Measurements from ENCODE around the gene ALDH1A3. TPM values are rescaled to one million over a fixed set of nuclear protein-coding genes. Genes with fewer than 3 reads are reported as not detected.

Gene ALDH1A3
- total and polyA plus RNA-seq, 2 experiments from 2014 or later: 4.0 to 19.8 TPM

DNA sequence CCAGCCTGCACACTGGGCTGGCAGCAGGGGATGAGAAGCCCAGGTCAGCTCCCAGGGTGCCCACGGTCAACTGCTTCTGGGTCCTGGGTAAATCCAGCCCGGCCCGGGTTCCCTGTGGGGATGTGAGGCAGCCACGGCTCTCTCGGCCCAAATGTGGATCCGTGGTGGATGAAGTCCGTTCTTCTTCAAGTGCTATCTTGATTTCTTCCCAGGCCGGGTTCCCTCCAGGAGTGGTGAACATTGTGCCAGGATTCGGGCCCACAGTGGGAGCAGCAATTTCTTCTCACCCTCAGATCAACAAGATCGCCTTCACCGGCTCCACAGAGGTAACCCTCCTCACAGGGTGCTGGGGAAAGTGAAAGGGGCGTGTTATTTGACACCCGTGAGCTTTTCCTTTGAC is 16.1 kb downstream of the ALDH1A3 start:
- no peak overlapping the region for H3K27ac ChIP-seq (ENCODE audit: low read depth)
- Mint-ChIP-seq H3K27me3 (ENCODE audit: insufficient read depth, low read depth, poor library complexity) (peaks cover 8% of the 10 kb centered on the region), H3K27ac (no peak overlapping the region), H3K4me1 (peaks cover 24% of the 10 kb centered on the region), H3K9me3 (no peaks in the 10 kb centered on the region), H3K4me3 (no peak overlapping the region), H3K36me3 (ENCODE audit: low read depth) (no peaks in the 10 kb centered on the region)
- H3K36me3 ChIP-seq (ENCODE audit: insufficient read depth): no peaks in the 10 kb centered on the region
- TF ChIP-seq, protein P1, sequence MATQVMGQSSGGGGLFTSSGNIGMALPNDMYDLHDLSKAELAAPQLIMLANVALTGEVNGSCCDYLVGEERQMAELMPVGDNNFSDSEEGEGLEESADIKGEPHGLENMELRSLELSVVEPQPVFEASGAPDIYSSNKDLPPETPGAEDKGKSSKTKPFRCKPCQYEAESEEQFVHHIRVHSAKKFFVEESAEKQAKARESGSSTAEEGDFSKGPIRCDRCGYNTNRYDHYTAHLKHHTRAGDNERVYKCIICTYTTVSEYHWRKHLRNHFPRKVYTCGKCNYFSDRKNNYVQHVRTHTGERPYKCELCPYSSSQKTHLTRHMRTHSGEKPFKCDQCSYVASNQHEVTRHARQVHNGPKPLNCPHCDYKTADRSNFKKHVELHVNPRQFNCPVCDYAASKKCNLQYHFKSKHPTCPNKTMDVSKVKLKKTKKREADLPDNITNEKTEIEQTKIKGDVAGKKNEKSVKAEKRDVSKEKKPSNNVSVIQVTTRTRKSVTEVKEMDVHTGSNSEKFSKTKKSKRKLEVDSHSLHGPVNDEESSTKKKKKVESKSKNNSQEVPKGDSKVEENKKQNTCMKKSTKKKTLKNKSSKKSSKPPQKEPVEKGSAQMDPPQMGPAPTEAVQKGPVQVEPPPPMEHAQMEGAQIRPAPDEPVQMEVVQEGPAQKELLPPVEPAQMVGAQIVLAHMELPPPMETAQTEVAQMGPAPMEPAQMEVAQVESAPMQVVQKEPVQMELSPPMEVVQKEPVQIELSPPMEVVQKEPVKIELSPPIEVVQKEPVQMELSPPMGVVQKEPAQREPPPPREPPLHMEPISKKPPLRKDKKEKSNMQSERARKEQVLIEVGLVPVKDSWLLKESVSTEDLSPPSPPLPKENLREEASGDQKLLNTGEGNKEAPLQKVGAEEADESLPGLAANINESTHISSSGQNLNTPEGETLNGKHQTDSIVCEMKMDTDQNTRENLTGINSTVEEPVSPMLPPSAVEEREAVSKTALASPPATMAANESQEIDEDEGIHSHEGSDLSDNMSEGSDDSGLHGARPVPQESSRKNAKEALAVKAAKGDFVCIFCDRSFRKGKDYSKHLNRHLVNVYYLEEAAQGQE (IDR thresholded peaks at IDR 0.05; ENCODE audit: unreplicated experiment): no peak
- TF ChIP-seq, protein P2, sequence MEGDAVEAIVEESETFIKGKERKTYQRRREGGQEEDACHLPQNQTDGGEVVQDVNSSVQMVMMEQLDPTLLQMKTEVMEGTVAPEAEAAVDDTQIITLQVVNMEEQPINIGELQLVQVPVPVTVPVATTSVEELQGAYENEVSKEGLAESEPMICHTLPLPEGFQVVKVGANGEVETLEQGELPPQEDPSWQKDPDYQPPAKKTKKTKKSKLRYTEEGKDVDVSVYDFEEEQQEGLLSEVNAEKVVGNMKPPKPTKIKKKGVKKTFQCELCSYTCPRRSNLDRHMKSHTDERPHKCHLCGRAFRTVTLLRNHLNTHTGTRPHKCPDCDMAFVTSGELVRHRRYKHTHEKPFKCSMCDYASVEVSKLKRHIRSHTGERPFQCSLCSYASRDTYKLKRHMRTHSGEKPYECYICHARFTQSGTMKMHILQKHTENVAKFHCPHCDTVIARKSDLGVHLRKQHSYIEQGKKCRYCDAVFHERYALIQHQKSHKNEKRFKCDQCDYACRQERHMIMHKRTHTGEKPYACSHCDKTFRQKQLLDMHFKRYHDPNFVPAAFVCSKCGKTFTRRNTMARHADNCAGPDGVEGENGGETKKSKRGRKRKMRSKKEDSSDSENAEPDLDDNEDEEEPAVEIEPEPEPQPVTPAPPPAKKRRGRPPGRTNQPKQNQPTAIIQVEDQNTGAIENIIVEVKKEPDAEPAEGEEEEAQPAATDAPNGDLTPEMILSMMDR (conservative IDR thresholded peaks at IDR 0.05; ENCODE audit: low read depth in 2 of 2): no peak
- H3K9me2 ChIP-seq (ENCODE audit: insufficient read depth): no peaks in the 10 kb centered on the region
- H2AFZ ChIP-seq: no peak overlapping the region
- H4K20me1 ChIP-seq (replicated peaks; ENCODE audit: insufficient read depth): no peaks in the 10 kb centered on the region
- no peak for DNase-seq (ENCODE audit: low spot score)
- no peaks in the 10 kb centered on the region for H3K79me2 ChIP-seq (replicated peaks; ENCODE audit: insufficient read depth)
- H3K27me3 ChIP-seq (ENCODE audit: insufficient read depth): no peaks in the 10 kb centered on the region
- H3K4me1 ChIP-seq (ENCODE audit: insufficient read depth): no peaks in the 10 kb centered on the region; the same call in 1 of the 2 replicates
- no peak for ATAC-seq
- no peaks in the 10 kb centered on the region for H3F3A ChIP-seq (replicated peaks; ENCODE audit: low read depth)
- H3K4me3 ChIP-seq: no peak overlapping the region
- H3K4me2 ChIP-seq: no peak overlapping the region

DNA sequence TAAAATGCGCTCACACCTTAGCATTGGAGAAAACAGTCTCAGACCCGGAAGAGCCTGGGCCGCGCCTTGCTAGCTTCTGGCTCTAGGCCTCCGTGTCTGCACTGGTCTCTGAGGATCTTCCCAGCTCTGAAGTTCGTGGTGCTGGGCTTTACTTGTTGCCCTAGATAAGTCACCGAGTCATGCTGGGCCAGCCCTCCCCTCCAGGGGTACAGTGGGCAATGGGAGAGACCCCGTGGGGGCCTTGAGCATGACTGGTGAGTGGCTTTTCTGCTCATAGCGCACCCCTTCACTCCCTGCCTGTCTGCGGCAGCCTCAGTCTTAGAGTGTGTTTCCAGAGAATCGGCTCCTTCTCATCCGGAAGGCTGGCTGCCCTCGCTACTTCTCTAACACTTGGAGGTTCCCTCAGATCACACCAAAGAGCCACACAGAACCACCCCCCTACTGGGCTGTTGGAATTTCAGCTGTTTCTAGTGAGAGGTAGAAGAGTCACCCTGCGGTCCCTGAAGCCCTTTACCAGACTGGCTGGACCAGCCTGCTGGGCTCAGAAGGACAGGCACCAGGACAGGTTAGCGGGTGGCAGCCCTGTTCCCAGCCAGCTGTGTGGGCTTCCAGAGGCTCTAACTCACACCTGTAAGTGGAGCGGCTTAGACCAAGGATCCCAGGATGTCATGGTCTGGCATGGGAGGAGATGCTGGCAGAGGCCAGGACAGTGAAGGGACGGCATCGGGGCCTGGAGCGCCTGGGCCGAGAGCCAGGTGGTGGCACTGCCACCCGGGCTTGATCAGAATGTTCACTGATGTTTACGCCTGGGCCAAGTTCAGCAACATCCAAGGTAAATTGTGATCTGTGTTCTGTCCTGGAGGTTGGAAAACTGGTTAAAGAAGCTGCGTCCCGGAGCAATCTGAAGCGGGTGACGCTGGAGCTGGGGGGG is 17.9 kb downstream of the ALDH1A3 start:
- no peaks in the 10 kb centered on the region for H3K9me3 Mint-ChIP-seq
- DNase-seq (ENCODE audit: low spot score) (no peak), ATAC-seq (no peak; the same call in 2 of the 3 replicates)
- Histone ChIP-seq H3K27me3 (ENCODE audit: insufficient read depth) (no peaks in the 10 kb centered on the region), H2AFZ (no peak overlapping the region), H3K36me3 (ENCODE audit: insufficient read depth) (no peaks in the 10 kb centered on the region), H3K4me2 (no peak overlapping the region), H3K27ac (ENCODE audit: low read depth) (no peak overlapping the region), H3K4me3 (no peak overlapping the region), H3K9me2 (ENCODE audit: insufficient read depth) (no peaks in the 10 kb centered on the region), H3K79me2 (replicated peaks; ENCODE audit: insufficient read depth) (no peaks in the 10 kb centered on the region), H3K4me1 (ENCODE audit: insufficient read depth) (no peaks in the 10 kb centered on the region; the same call in 1 of the 2 replicates), H3F3A (replicated peaks; ENCODE audit: low read depth) (no peaks in the 10 kb centered on the region), H4K20me1 (replicated peaks; ENCODE audit: insufficient read depth) (no peaks in the 10 kb centered on the region)
- H3K27me3 Mint-ChIP-seq (ENCODE audit: insufficient read depth, low read depth, poor library complexity): peaks cover 9% of the 10 kb centered on the region
- no peak overlapping the region for H3K4me3 Mint-ChIP-seq
- no peaks in the 10 kb centered on the region for H3K36me3 Mint-ChIP-seq (ENCODE audit: low read depth)
- H3K4me1 Mint-ChIP-seq: peaks cover 17% of the 10 kb centered on the region
- H3K27ac Mint-ChIP-seq: no peak overlapping the region
- TF ChIP-seq STAT1 (IDR thresholded peaks at IDR 0.05; ENCODE audit: unreplicated experiment) (no peak), CREB1 (CRISPR knock-in tag; IDR thresholded peaks at IDR 0.05; ENCODE audit: low read depth) (no peak), EZH2 (IDR thresholded peaks at IDR 0.05; ENCODE audit: low read depth, unreplicated experiment) (no peak), ZNF331 (CRISPR knock-in tag; IDR thresholded peaks at IDR 0.05; ENCODE audit: low read depth) (no peak), ZNF114 (CRISPR knock-in tag; IDR thresholded peaks at IDR 0.05) (no peak)
- TF ChIP-seq, protein P3, sequence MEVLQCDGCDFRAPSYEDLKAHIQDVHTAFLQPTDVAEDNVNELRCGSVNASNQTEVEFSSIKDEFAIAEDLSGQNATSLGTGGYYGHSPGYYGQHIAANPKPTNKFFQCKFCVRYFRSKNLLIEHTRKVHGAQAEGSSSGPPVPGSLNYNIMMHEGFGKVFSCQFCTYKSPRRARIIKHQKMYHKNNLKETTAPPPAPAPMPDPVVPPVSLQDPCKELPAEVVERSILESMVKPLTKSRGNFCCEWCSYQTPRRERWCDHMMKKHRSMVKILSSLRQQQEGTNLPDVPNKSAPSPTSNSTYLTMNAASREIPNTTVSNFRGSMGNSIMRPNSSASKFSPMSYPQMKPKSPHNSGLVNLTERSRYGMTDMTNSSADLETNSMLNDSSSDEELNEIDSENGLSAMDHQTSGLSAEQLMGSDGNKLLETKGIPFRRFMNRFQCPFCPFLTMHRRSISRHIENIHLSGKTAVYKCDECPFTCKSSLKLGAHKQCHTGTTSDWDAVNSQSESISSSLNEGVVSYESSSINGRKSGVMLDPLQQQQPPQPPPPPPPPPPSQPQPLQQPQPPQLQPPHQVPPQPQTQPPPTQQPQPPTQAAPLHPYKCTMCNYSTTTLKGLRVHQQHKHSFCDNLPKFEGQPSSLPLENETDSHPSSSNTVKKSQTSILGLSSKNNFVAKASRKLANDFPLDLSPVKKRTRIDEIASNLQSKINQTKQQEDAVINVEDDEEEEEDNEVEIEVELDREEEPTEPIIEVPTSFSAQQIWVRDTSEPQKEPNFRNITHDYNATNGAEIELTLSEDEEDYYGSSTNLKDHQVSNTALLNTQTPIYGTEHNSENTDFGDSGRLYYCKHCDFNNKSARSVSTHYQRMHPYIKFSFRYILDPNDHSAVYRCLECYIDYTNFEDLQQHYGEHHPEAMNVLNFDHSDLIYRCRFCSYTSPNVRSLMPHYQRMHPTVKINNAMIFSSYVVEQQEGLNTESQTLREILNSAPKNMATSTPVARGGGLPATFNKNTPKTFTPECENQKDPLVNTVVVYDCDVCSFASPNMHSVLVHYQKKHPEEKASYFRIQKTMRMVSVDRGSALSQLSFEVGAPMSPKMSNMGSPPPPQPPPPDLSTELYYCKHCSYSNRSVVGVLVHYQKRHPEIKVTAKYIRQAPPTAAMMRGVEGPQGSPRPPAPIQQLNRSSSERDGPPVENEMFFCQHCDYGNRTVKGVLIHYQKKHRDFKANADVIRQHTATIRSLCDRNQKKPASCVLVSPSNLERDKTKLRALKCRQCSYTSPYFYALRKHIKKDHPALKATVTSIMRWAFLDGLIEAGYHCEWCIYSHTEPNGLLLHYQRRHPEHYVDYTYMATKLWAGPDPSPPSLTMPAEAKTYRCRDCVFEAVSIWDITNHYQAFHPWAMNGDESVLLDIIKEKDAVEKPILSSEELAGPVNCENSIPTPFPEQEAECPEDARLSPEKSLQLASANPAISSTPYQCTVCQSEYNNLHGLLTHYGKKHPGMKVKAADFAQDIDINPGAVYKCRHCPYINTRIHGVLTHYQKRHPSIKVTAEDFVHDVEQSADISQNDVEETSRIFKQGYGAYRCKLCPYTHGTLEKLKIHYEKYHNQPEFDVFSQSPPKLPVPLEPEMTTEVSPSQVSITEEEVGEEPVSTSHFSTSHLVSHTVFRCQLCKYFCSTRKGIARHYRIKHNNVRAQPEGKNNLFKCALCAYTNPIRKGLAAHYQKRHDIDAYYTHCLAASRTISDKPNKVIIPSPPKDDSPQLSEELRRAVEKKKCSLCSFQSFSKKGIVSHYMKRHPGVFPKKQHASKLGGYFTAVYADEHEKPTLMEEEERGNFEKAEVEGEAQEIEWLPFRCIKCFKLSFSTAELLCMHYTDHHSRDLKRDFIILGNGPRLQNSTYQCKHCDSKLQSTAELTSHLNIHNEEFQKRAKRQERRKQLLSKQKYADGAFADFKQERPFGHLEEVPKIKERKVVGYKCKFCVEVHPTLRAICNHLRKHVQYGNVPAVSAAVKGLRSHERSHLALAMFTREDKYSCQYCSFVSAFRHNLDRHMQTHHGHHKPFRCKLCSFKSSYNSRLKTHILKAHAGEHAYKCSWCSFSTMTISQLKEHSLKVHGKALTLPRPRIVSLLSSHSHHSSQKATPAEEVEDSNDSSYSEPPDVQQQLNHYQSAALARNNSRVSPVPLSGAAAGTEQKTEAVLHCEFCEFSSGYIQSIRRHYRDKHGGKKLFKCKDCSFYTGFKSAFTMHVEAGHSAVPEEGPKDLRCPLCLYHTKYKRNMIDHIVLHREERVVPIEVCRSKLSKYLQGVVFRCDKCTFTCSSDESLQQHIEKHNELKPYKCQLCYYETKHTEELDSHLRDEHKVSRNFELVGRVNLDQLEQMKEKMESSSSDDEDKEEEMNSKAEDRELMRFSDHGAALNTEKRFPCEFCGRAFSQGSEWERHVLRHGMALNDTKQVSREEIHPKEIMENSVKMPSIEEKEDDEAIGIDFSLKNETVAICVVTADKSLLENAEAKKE (CRISPR knock-in tag; IDR thresholded peaks at IDR 0.05): no peak
